Omental fat pad (tissue), 4 donors: ENCODE data around the gene SAMD9. TPM values are rescaled to one million over a fixed set of nuclear protein-coding genes. Genes with fewer than 3 reads are reported as not detected.

ENCODE experiments used
- ATAC-seq: fragments of 150-250 bp; one replicate; pipeline ENCODE4 v1.9.1; 2016; ENCODE audit warnings: mild to moderate bottlenecking, moderate library complexity; ENCODE audit not compliant: low FRiP score
- DNase-seq: peaks from one replicate; pipeline ENCODE4 v3.0.0-alpha.2; 2019; ENCODE audit warnings: low spot score
- total RNA-seq, 4 donors: library from RNA; depleted of rRNA; stranded (reverse); fragments of >200 nt; gene quantifications; one replicate each; pipeline ENCODE4 v1.1.0, GENCODE V29; 2016
- TF ChIP-seq, protein P1 (sequence below), 3 donors: fragments of 450-650 bp; IDR thresholded peaks; one replicate each; pipeline ENCODE4 v1.5.1; 2016 to 2017; ENCODE audit warnings: antibody characterized with exemption in 3 of 3, mild to moderate bottlenecking in 3 of 3, moderate library complexity in 2 of 3

SAMD9 gene
- total RNA-seq, 4 donors from 2014 or later: 5.5 to 17.5 (median 8.4) TPM

DNA sequence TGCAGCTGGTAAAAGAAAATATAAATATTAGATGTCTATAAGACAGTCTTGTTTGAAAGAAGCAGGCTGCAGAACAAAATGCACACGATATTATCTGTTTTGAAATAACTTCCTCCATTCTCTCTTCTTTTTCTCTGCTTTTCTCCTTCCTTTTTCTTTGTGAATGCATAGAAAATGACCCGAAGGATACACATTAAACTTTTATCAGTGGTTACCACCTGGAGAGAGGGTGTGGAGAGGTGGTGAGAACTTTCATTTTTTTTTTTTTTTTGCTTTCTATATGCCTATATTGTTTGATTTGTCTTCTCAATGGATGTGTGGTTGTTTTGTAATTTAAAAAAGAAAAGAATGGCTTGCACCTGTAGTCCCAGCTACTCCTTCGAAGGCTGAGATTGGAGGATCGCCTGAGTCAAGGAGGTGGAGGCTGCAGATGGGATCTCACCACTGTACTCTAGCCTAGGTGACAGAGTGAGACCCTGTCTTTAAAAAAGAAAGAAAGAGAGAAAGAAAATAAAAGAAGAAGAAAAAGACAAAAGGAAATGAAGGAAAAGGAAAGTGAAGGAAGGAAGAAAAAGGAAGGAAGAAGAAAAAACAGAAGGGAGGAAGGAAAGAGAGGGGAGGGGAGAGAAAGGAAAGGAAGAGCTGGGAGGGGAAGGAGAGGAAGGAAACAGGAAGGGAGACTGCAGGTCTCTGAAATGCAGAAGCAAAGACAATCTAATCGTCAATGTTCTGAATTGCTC is 64.4 kb downstream of the SAMD9 start:
- TF ChIP-seq, protein P1, sequence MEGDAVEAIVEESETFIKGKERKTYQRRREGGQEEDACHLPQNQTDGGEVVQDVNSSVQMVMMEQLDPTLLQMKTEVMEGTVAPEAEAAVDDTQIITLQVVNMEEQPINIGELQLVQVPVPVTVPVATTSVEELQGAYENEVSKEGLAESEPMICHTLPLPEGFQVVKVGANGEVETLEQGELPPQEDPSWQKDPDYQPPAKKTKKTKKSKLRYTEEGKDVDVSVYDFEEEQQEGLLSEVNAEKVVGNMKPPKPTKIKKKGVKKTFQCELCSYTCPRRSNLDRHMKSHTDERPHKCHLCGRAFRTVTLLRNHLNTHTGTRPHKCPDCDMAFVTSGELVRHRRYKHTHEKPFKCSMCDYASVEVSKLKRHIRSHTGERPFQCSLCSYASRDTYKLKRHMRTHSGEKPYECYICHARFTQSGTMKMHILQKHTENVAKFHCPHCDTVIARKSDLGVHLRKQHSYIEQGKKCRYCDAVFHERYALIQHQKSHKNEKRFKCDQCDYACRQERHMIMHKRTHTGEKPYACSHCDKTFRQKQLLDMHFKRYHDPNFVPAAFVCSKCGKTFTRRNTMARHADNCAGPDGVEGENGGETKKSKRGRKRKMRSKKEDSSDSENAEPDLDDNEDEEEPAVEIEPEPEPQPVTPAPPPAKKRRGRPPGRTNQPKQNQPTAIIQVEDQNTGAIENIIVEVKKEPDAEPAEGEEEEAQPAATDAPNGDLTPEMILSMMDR (IDR thresholded peaks at IDR 0.05): no peak
- ATAC-seq: no peak
- no peak for DNase-seq

- TF ChIP-seq, protein P1 (IDR thresholded peaks at IDR 0.05): no peak
- DNase-seq: no peak
- no peak for ATAC-seq
Observed at GRCh38 chr7:93051660-93052059, 66.1 kb downstream of the SAMD9 start.

Other genes with a start within 250 kb of the SAMD9 start
- 10 to 100 TPM; 10.2 to 53.3 (median 14.5) TPM for gene SAMD9L, start 30.4 kb upstream of the SAMD9 start, total RNA-seq
- not detected for gene HEPACAM2, start 108.5 kb upstream of the SAMD9 start, total RNA-seq
- 10 to 100 TPM; 11.3 to 33.7 (median 14.2) TPM for gene VPS50, start 114.4 kb upstream of the SAMD9 start, total RNA-seq